Activated CD8-positive, alpha-beta memory T cell treated with anti-CD3 and anti-CD28 coated beads, Interleukin-2, amount 50 U/mL, for 1 hour (primary cell): ENCODE measurements around the gene ZNF235.
"Not testable (repeated sequence)": the region's sequence is repeated elsewhere in the genome, so short reads cannot be mapped to it uniquely, and the experiment has no call there.

ENCODE experiments used
- DNase-seq: peaks from one replicate; pipeline ENCODE4 v3.0.0-alpha.2; 2020; ENCODE audit errors: extremely low read depth

Gene ZNF235

GRCh38 chr19:44304659-44305193 lies at the start of gene ZNF235:
Gene ZNF235, minus strand, starts transcription at chr19:44305025. Its CDS starts 1,621 bp downstream, at chr19:44303404.
- peak; percentile 33 for DNase-seq

DNA sequence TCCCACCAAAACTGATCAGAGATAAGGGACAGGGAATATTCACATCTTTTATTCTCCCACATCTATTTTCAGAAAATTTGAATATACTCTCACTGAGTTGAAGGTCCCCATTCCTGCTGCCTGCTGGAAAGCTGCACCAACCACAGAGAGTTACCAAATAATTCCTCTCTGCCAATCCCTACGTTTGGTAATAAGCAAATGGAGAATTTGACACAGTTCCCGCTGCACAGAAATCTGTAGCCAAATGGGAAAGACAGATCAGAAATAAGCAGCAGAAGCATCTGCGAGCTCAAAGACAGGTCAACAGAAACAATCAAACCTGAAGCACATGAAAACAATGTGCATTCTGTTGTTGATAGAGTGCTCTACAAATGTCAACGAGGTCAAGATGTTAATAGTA lies 41.7 kb upstream of the ZNF235 start:
- no peak for DNase-seq

DNA sequence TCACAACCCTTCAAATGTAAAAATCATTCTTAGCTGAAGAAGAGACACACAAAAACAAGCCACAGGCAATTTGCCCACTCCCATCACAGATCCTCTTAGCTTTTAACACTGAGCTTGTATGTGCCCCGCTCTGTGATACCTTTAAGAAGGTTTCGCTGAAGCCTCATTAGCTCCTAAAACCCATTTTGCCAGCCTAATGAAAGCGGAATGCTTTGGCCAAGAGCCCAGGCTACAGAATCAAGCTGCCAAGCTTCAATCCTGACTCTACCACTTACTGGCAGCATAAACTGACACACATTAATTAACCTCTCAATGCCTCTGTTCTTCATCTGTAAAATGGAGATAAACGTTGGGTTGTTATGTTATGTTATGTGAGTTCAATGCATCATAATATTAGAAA lies 41.1 kb upstream of the ZNF235 start:
- DNase-seq, result no peak

GRCh38 chr19:44344255-44344654 lies 39.4 kb upstream of the ZNF235 start:
- no peak for DNase-seq

GRCh38 chr19:44341794-44342193 lies 37.0 kb upstream of the ZNF235 start:
- no peak for DNase-seq

- not testable (repeated sequence) for DNase-seq
Measured at GRCh38 chr19:44334639-44335038, 29.8 kb upstream of the ZNF235 start.

- no peak for DNase-seq
Measured at GRCh38 chr19:44332145-44332544, 27.3 kb upstream of the ZNF235 start.

DNA sequence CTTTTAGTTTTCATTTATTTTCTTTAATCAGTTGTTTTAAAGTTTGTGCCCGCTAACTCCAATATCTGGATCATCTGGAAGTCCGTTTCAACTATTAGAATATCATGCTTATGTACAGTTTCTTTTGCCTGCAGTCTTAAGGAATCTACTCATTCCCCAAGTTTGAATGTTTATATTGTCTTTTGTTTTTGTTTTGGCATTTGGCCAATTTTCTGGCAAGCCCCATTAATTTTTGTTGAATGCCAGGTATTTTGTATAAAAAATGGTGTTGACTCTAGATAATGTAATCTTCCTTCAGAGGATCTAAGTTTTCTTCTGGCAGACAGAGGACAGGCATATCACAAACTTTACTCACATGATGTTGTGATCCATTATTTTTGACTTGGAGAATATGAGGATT lies 11.1 kb upstream of the ZNF235 start:
- DNase-seq, result no peak

DNA sequence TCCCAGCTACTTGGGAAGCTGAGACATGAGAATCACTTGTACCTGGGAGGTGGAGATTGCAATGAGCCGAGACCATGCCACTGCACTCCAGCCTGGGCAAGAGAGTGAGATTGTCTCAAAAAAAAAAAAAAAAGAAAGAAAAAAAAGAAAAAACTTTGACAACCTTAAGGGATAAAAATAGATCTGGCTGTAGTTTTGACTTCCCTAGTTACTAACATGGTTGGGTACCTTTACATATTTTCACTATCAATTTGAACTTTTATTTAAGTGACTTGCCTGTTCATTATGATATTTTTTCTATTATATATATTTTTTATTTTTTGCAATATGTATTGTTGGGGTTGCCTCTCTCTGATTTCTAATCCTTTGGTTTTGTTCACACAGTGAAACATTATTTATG lies 8.4 kb upstream of the ZNF235 start:
- DNase-seq, result no peak

- DNase-seq, result no peak
Measured at GRCh38 chr19:44308011-44308410, 3.2 kb upstream of the ZNF235 start.

GRCh38 chr19:44306283-44306682 lies 1.5 kb upstream of the ZNF235 start:
- DNase-seq, result no peak

DNA sequence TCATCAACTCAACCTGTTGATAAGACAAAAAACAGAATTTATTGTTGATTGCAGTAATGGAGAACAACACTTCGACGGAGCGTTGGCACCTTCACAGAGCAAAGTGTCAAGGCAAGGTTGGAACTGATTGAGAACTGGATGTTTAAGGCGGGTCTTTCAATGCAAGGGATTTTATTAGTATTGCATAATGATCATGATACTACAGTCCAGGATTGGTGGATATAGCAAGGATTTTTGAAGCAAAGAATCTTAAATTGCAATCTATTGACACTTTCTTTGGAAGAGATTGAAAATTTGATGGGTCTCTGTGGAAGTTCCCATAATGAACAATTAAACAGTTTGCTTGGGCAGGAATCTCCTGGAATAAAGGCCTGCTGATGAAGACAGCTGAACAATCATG lies 632 bp upstream of the ZNF235 start:
- DNase-seq, result no peak

DNA sequence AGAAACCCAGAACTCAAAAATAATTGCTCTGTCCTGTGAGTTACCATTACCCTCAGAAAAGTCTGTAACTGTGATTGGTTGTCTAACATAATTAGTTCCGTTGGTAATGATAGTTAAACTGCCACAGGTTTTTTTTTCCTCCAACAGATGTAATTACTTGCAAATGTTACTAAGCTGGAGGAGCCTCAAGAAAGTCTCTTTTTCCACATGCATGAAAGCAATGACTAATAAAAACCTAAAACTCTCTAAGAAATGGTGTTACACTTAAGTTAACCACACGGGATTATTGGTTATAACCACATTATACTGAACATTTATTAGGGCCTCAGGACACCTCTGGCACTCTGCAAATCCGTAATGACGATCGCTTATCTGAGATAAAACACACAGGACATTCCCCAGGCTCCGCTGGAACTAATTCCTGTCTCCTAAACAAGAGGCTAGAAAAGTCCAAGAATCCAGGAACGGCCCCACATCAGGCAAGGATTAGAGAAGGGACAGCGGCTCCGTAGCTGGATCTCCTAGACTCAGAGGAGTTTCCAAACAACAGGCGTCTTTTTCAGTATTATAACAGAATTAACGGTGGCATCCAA lies 753 bp downstream of the ZNF235 start:
- DNase-seq, result no peak

DNA sequence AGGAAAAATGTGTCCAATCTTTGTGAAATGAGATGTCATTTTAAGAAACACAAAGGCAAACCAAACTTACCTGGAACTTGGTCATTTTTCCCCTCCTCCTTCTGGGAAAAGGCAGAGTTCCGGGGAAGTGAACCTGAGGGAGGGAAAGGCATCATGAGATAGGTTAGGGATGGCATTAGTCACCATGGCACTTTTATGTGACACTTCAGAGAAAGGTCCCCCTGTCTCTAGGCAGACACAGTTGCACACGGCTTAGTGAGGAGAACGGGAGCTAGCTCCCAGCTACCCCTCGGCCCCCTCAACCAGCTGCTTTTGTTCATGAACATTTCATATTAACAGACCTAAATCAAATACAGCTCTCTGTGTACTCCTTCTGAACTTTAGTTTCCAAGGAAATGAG lies 1.5 kb downstream of the ZNF235 start:
- DNase-seq, result no peak

- DNase-seq, result no peak
Measured at GRCh38 chr19:44284968-44285367, 19.9 kb downstream of the ZNF235 start.

- DNase-seq, result no peak
Measured at GRCh38 chr19:44282846-44283245, 22.0 kb downstream of the ZNF235 start.

GRCh38 chr19:44280916-44281315 lies 23.9 kb downstream of the ZNF235 start:
- no peak for DNase-seq

DNA sequence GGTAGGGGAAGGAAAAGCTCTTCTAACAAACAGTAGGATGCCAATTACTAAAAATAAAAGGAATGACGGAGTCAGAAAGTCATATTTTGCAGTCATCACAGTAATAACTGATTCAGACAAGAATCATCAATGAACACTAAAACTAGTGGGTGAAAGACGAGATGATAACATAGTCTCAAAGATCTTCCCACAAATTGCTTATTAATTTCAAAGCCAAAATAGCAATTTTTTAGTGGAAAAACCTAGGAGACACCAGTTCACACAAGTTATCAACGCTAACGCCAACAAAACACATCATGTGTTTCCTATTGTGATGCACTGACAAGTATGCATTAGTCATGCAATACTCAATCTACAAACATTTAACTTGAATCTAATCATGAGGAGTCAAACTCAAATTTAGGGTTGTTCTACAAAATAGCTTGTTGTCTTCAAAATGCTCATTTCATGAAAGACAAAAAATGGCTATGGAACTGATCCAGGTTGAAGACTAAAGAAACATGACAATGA lies 26.6 kb downstream of the ZNF235 start:
- no peak for DNase-seq

DNA sequence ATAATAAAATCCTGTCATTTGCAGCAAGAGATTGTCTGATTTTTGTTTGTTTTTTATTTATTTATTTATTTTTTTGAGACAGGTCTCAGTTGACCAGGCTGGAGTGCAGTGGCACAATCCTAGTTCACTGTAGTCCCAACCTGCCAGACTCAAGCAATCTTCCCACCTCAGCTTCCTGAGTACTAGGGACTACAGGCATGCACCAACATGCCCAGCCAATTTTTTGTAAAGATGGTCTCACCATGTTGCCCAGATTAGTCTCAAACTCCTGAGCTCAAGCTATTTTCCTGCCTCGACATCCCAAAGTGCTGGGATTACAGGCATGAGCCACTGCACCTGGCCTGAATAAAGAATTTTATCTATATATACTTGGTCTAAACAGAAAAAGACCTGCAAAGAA lies 27.5 kb downstream of the ZNF235 start:
- DNase-seq, result no peak

GRCh38 chr19:44260695-44261446 lies 44.0 kb downstream of the ZNF235 start:
- no peak for DNase-seq

GRCh38 chr19:44260343-44260681 lies 44.5 kb downstream of the ZNF235 start:
- no peak for DNase-seq

- DNase-seq, result no peak
Measured at GRCh38 chr19:44258835-44259413, 45.9 kb downstream of the ZNF235 start.

GRCh38 chr19:44258136-44258535 lies 46.7 kb downstream of the ZNF235 start:
- DNase-seq, result no peak
